OCI-LY7 (cell line): ENCODE data around the gene MANSC1. TPM values are rescaled to one million over a fixed set of nuclear protein-coding genes. Genes with fewer than 3 reads are reported as not detected.

Source experiments
- BruUV-seq: library from RNA; stranded (reverse); fragments of 400-500 nt; replicated peaks from 2 replicates; lab custom pipeline; 2021; lab: Mats Ljungman, UMichigan
- CTCF ChIA-PET: fragments of 300-600 bp; sonication (Branson Sonifier 250); formaldehyde crosslinking; loops from one replicate; lab custom pipeline; 2022; ENCODE audit warnings: antibody characterized with exemption; ENCODE audit not compliant: unreplicated experiment; lab: Charles Lee
- POLR2A ChIA-PET: fragments of 300-600 bp; sonication (Branson Sonifier 250); formaldehyde crosslinking; loops from one replicate; lab custom pipeline; 2022; ENCODE audit warnings: antibody characterized with exemption; lab: Charles Lee
- DNase-seq: peaks from one replicate; pipeline ENCODE4 v3.0.0-alpha.2; 2015; ENCODE audit warnings: low spot score
- H2AFZ ChIP-seq: fragments of 200-600 bp; sonication (generic), shearing (Covaris generic); 2 replicates; pipeline ENCODE4 v1.6.1; 2014; ENCODE audit warnings: mild to moderate bottlenecking, antibody characterized with exemption, low read length, moderate library complexity
- H3K27ac ChIP-seq: fragments of 200-600 bp; sonication (generic); 2 replicates; pipeline ENCODE4 v1.5.1; 2014; ENCODE audit warnings: mixed run types, low read depth, mild to moderate bottlenecking, moderate library complexity, low read length, inconsistent platforms; ENCODE audit not compliant: poor library complexity, severe bottlenecking
- H3K36me3 ChIP-seq: fragments of 200-600 bp; sonication (generic); 2 replicates; pipeline ENCODE4 v1.6.1; 2014; ENCODE audit warnings: mild to moderate bottlenecking, antibody characterized with exemption, low read length, moderate library complexity, mixed read lengths; ENCODE audit not compliant: insufficient read depth
- H3K4me1 ChIP-seq: fragments of 200-600 bp; sonication (generic); 2 replicates; pipeline ENCODE4 v1.5.1; 2014; ENCODE audit warnings: mild to moderate bottlenecking, low read length; ENCODE audit not compliant: insufficient read depth, poor library complexity, severe bottlenecking
- H3K4me2 ChIP-seq: fragments of 200-600 bp; sonication (generic); 2 replicates; pipeline ENCODE4 v1.6.1; 2014; ENCODE audit warnings: mild to moderate bottlenecking, low read length
- H3K4me3 ChIP-seq: fragments of 200-600 bp; sonication (generic); 2 replicates; pipeline ENCODE4 v1.5.1; 2014; ENCODE audit warnings: mild to moderate bottlenecking, low read depth, low read length; ENCODE audit not compliant: poor library complexity, severe bottlenecking
- H3K79me2 ChIP-seq: fragments of 200-600 bp; sonication (generic); 2 replicates; pipeline ENCODE4 v1.6.1; 2016; ENCODE audit warnings: low read depth, mild to moderate bottlenecking, low read length, moderate library complexity, mixed read lengths; ENCODE audit not compliant: insufficient read depth
- H3K9me2 ChIP-seq: fragments of 200-600 bp; sonication (generic); 2 replicates; pipeline ENCODE4 v1.6.1; 2016; ENCODE audit warnings: mild to moderate bottlenecking, low read length, mixed read lengths; ENCODE audit not compliant: insufficient read depth
- H3K9me3 ChIP-seq: fragments of 200-600 bp; sonication (generic); 2 replicates; pipeline ENCODE4 v1.6.1; 2014; ENCODE audit warnings: mild to moderate bottlenecking, mixed run types, low read length, mixed read lengths
- H4K20me1 ChIP-seq: fragments of 200-600 bp; sonication (generic); 2 replicates; pipeline ENCODE4 v1.6.1; 2014; ENCODE audit warnings: mild to moderate bottlenecking, antibody characterized with exemption, low read length, moderate library complexity, mixed read lengths; ENCODE audit not compliant: insufficient read depth
- EZH2phosphoT487 ChIP-seq: fragments of 200-600 bp; sonication (generic); IDR thresholded peaks from 2 replicates; pipeline ENCODE4 v1.6.1; 2018; ENCODE audit warnings: low read depth, borderline replicate concordance, mild to moderate bottlenecking, mixed run types, antibody characterized with exemption, low read length, moderate library complexity, mixed read lengths
- intact Hi-C: fragments of 100-400 bp; cut with micrococcal nuclease; formaldehyde crosslinking; loops from one replicate; pipeline ENCODE4 v1.10.0; 2022; ENCODE audit not compliant: unreplicated experiment
- total RNA-seq, 2 experiments: library from RNA; depleted of rRNA in 1 of 2; stranded (reverse); fragments of >200 nt in 1 of 2; shearing (Covaris generic) in 1 of 2; gene quantifications; 2 replicates each; pipeline ENCODE4 v1.2.3, GENCODE V29; 2014 to 2022
- TF ChIP-seq, protein P1 (sequence below): fragments of 200-600 bp; sonication (generic); conservative IDR thresholded peaks from 2 replicates; pipeline ENCODE4 v1.5.1; 2014; ENCODE audit warnings: mild to moderate bottlenecking, antibody characterized with exemption, low read length, moderate library complexity, mixed read lengths

Gene MANSC1
- total RNA-seq, 2 experiments from 2014 or later, result not detected

DNA sequence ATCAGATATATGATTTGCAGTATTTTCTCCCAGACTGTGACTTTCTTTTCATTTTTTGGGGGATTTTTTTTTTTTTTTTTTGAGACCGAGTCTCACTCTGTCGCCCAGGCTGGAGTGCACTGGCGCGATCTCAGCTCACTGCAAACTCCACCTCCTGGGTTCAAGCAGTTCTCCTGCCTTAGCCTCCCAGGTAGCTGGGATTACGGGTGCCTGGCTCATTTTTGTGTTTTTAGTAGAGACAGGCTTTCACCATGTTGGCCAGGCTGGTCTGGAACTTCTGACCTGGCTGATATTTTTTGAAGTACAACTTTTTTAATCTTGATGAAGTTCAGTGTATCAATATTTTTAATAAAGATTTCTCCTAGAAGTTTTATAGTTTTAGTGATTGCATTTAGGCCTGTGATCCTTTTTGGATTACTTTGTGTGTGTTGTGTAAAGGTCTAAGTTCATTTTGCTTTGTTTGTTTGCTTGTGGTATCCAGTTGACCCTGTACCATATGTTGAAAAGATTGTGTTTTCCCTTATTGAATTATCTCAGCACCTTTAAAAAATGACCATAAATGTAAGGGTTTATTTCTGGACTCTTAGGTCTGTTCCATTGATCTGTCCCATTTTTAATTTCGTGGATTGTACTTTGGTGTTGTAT lies 31.0 kb upstream of the MANSC1 start:
- no peaks in the 10 kb centered on the region for H3K4me1 ChIP-seq
- intact Hi-C loops, result no loop called here
- no peak overlapping the region for H3K4me3 ChIP-seq
- no peaks in the 10 kb centered on the region for H3K79me2 ChIP-seq
- no peak overlapping the region for H3K27ac ChIP-seq
- TF ChIP-seq, protein P1, sequence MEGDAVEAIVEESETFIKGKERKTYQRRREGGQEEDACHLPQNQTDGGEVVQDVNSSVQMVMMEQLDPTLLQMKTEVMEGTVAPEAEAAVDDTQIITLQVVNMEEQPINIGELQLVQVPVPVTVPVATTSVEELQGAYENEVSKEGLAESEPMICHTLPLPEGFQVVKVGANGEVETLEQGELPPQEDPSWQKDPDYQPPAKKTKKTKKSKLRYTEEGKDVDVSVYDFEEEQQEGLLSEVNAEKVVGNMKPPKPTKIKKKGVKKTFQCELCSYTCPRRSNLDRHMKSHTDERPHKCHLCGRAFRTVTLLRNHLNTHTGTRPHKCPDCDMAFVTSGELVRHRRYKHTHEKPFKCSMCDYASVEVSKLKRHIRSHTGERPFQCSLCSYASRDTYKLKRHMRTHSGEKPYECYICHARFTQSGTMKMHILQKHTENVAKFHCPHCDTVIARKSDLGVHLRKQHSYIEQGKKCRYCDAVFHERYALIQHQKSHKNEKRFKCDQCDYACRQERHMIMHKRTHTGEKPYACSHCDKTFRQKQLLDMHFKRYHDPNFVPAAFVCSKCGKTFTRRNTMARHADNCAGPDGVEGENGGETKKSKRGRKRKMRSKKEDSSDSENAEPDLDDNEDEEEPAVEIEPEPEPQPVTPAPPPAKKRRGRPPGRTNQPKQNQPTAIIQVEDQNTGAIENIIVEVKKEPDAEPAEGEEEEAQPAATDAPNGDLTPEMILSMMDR, result no peak
- no peak for TF ChIP-seq EZH2phosphoT487
- no peak overlapping the region for H3K4me2 ChIP-seq
- H4K20me1 ChIP-seq, result no peaks in the 10 kb centered on the region
- H3K9me2 ChIP-seq, result no peaks in the 10 kb centered on the region
- BruUV-seq, result no TSS peak
- no peak overlapping the region for H2AFZ ChIP-seq
- H3K9me3 ChIP-seq, result no peaks in the 10 kb centered on the region
- CTCF ChIA-PET, result no interaction called here
- peaks cover 20% of the 10 kb centered on the region; the same call in 1 of the 2 replicates for H3K36me3 ChIP-seq
- POLR2A ChIA-PET, result interaction anchor here (0.7 kb wide), 1 partner anchor 48 kb away, joined by 3 read pairs; no protein-coding TSS in a partner anchor
- no peak for DNase-seq

DNA sequence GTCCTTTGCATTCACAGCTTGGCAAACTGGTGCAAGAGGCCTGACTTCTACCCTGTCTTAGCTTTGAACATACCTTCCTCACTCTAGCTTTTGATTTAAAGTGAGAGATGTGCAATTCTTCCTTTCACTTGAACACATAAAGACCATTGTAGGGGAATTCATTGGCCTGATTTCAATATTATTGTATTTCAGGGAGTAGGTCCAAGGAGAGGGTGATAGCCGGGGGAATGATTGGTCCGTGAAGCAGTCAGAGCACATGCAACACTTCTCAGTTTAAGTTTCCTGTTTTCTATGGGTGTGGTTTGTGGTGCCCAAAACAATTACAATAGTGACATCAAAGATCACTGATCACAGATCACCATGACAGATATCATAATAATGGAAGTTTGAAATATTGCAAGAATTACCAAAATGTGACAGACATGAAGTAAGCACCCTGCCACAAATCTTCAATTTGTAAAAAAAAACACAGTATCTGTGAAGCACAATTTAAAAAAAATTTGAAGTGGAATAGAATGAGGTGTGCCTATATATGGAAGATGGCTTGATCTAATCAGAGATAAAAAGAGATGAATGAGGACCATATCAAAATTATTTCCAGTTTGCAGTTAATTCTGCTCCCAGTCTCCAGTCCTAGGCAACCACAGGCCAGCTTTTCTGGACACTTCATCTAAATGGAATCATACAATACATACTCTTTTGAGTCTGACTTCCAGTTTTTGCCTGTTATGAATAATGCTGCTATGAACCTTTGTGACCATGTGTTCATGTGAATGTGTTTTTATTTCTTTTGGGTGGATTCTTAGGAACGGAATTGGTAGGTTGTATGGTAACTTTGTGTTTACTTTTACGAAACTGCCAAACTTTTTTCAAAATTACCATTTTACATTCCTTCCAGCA lies 30.0 kb upstream of the MANSC1 start:
- Histone ChIP-seq H3K79me2 (no peaks in the 10 kb centered on the region), H3K4me3 (no peak overlapping the region), H3K9me2 (no peaks in the 10 kb centered on the region), H3K9me3 (no peaks in the 10 kb centered on the region), H3K27ac (no peak overlapping the region), H2AFZ (no peak overlapping the region), H3K4me2 (no peak overlapping the region), H3K4me1 (no peaks in the 10 kb centered on the region), H4K20me1 (no peaks in the 10 kb centered on the region), H3K36me3 (peaks cover 19% of the 10 kb centered on the region; the same call in 1 of the 2 replicates)
- ChIA-PET POLR2A (no interaction called here), CTCF (no interaction called here)
- no TSS peak for BruUV-seq
- no peak for DNase-seq
- no peak for TF ChIP-seq EZH2phosphoT487
- TF ChIP-seq, protein P1, result no peak
- intact Hi-C loops, result no loop called here
